ENCODE data around the gene CLCNKA.
"Not testable (repeated sequence)": the region's sequence is repeated elsewhere in the genome, so short reads cannot be mapped to it uniquely, and the experiment has no call there.

CLCNKA gene

GRCh38 chr1:15997637-15998280 lies 24.1 kb upstream of the CLCNKA start:
- DNase-seq (ENCODE audit: low read depth in 1 of 2, low spot score in 1 of 2), result no peak

- no peak for DNase-seq (ENCODE audit: low read depth in 1 of 2, low spot score in 1 of 2)
These were observed 22.9 kb upstream of the CLCNKA start for GRCh38 chr1:15998929-15999328.

GRCh38 chr1:16001274-16001673 lies 20.6 kb upstream of the CLCNKA start:
- DNase-seq (ENCODE audit: low read depth in 1 of 2, low spot score in 1 of 2), result not testable (repeated sequence)

- DNase-seq (ENCODE audit: low read depth in 1 of 2, low spot score in 1 of 2), result no peak
These were observed 16.2 kb upstream of the CLCNKA start for GRCh38 chr1:16005597-16005996.

GRCh38 chr1:16006010-16006409 lies 15.8 kb upstream of the CLCNKA start:
- DNase-seq (ENCODE audit: low read depth in 1 of 2, low spot score in 1 of 2), result no peak

- no peak for DNase-seq (ENCODE audit: low read depth in 1 of 2, low spot score in 1 of 2)
These were observed 15.0 kb upstream of the CLCNKA start for GRCh38 chr1:16006552-16007485.

- DNase-seq (ENCODE audit: low read depth in 1 of 2, low spot score in 1 of 2), result no peak
These were observed 14.0 kb upstream of the CLCNKA start for GRCh38 chr1:16007671-16008341.

- DNase-seq (ENCODE audit: low read depth in 1 of 2, low spot score in 1 of 2), result peak; percentile 56 to 62
These were observed 12.8 kb upstream of the CLCNKA start for GRCh38 chr1:16009030-16009460.

- DNase-seq (ENCODE audit: low read depth in 1 of 2, low spot score in 1 of 2), result no peak
These were observed 12.2 kb upstream of the CLCNKA start for GRCh38 chr1:16009678-16010077.

- DNase-seq (ENCODE audit: low read depth in 1 of 2, low spot score in 1 of 2), result no peak
These were observed 11.0 kb upstream of the CLCNKA start for GRCh38 chr1:16010837-16011236.

GRCh38 chr1:16011936-16012589 lies 9.8 kb upstream of the CLCNKA start:
- DNase-seq (ENCODE audit: low read depth in 1 of 2, low spot score in 1 of 2), result no peak

- no peak for DNase-seq (ENCODE audit: low read depth in 1 of 2, low spot score in 1 of 2)
These were observed 9.1 kb upstream of the CLCNKA start for GRCh38 chr1:16012590-16013219.

GRCh38 chr1:16013220-16013907 lies 8.5 kb upstream of the CLCNKA start:
- DNase-seq (ENCODE audit: low read depth in 1 of 2, low spot score in 1 of 2), result peak; percentile 15 to 52

GRCh38 chr1:16013908-16014258 lies 8.0 kb upstream of the CLCNKA start:
- DNase-seq (ENCODE audit: low read depth in 1 of 2, low spot score in 1 of 2), result no peak

- no peak for DNase-seq (ENCODE audit: low read depth in 1 of 2, low spot score in 1 of 2)
These were observed 7.0 kb upstream of the CLCNKA start for GRCh38 chr1:16014509-16015482.

- no peak for DNase-seq (ENCODE audit: low read depth in 1 of 2, low spot score in 1 of 2)
These were observed 6.3 kb upstream of the CLCNKA start for GRCh38 chr1:16015491-16015890.

GRCh38 chr1:16015960-16016901 lies 5.6 kb upstream of the CLCNKA start:
- no peak for DNase-seq (ENCODE audit: low read depth in 1 of 2, low spot score in 1 of 2)

- DNase-seq (ENCODE audit: low read depth in 1 of 2, low spot score in 1 of 2), result no peak
These were observed 4.8 kb upstream of the CLCNKA start for GRCh38 chr1:16017076-16017460.

Measured in activated CD4-positive, alpha-beta T cell treated with anti-CD3 and anti-CD28 coated beads, Interleukin-2, amount 50 U/mL, for 24 hours (primary cell).